Uterus (tissue), 2 donors: ENCODE data around the gene MTCL1.

Experiments used
- CTCF ChIP-seq, 4 experiments: fragments of 200-600 bp in 2 of 4; fragments of 450-650 bp in 2 of 4; sonication (generic) in 2 of 4; IDR thresholded peaks; one replicate each; pipeline ENCODE4 v1.5.1; 2016 to 2019; ENCODE audit warnings: antibody characterized with exemption in 4 of 4, mild to moderate bottlenecking in 2 of 4, moderate library complexity in 1 of 4
- POLR2A ChIP-seq, 2 donors: fragments of 450-650 bp; IDR thresholded peaks; one replicate each; pipeline ENCODE4 v1.6.1; 2016; ENCODE audit warnings: antibody characterized with exemption in 2 of 2, mild to moderate bottlenecking in 1 of 2, moderate library complexity in 1 of 2

- TF ChIP-seq CTCF (IDR thresholded peaks at IDR 0.05) (no peak), POLR2A (IDR thresholded peaks at IDR 0.05) (no peak)
Measured at GRCh38 chr18:8699126-8699525, 6.2 kb upstream of the MTCL1 start.
